ENCODE measurements around the gene ELMO1.

The ELMO1 gene

GRCh38 chr7:37290731-37291130 is 157.9 kb downstream of the ELMO1 start:
- no peak for FAIRE-seq

DNA sequence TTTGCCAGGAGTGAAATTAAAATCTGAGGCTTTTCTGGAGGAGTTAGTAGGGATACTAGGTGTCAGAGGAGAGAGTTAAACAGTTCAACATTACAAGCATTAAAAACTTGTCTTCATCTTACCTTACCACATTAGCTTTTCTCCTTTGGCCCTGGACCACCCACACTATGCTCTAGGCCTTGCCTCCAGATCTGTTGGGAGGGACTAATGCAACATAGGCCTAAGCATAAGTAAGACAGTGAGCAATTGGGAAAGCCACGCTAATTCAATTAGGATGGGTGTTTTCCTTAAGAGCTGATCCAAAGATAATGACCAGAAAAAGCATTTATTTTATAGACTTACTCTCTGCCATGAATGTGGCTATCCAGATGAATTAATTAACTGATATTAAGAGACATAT is 158.9 kb downstream of the ELMO1 start:
- FAIRE-seq = no peak

GRCh38 chr7:37289367-37289766 is 159.3 kb downstream of the ELMO1 start:
- no peak for FAIRE-seq

DNA sequence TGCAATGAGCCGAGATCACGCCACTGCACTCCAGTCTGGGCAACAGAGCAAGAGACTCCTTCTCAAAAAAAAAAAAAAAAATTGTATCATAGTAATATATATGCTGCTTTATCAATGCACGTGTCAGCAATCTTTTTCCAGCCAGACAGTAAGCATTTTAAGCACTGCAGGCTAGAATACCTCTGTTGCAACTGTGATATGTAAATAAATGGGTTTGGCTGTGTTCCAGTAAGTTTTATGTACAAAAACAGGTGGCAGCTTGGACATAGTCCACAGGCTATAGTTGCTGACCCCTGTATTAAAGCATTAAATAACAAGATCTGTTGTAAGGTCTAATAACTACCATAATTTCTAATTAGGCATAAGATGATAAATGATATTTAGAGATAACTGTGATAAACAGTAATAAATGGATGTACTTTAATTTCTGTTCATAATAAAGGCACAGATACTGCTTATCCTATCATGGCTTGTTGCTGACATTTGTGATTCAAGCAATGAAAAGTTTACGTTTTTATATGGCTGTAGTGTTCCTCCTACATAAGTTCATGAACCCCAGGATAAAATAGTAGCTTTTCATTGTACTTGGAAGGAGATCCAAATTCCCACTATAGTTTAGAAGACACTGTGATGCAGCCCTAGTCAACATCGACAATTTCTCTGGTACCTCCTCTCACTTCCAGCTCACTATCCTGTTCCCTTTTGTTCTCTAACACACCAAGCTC is 161.4 kb downstream of the ELMO1 start:
- no peak for FAIRE-seq

DNA sequence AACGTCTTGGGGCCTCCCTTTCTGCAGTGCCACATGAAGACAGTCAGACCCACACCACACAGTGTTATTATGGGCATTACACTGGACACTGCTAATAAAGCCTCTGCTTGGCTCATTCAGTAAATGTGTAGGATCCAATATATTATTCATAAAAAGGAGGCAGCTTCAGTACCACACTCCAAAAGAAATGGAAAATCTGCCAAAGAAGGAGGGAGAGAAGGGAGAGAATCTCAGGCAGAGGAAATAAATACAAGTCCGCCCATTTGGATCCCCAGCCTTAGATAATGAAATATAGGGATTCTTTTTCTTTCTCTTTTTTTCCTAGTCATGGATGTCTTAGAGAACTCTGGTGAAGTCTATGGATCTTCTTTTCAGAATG is 162.2 kb downstream of the ELMO1 start:
- no peak for FAIRE-seq

GRCh38 chr7:37285706-37286453 is 162.8 kb downstream of the ELMO1 start:
- no peak for FAIRE-seq

- FAIRE-seq = no peak
Observed at GRCh38 chr7:37284805-37285231, 163.8 kb downstream of the ELMO1 start.

DNA sequence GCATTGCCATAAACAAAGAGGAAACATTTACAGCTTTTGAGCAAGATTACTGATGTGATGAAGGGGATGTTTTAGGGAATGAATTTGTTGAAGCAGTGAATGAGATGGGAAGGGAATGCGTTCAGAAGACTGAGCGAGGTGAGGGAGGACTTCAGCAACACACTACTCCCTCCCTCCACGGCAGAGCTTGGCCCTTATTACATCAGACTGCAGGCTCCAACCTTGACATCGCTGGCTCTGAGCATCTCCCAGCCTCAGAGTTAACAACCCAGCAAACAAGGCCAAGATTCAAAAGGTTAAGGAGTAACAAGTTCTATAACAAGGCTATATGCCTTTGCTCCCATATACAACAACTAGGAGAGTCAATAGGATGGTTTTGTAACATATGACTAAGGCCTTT is 164.4 kb downstream of the ELMO1 start:
- FAIRE-seq = no peak

- FAIRE-seq = no peak
Observed at GRCh38 chr7:37283716-37284115, 164.9 kb downstream of the ELMO1 start.

DNA sequence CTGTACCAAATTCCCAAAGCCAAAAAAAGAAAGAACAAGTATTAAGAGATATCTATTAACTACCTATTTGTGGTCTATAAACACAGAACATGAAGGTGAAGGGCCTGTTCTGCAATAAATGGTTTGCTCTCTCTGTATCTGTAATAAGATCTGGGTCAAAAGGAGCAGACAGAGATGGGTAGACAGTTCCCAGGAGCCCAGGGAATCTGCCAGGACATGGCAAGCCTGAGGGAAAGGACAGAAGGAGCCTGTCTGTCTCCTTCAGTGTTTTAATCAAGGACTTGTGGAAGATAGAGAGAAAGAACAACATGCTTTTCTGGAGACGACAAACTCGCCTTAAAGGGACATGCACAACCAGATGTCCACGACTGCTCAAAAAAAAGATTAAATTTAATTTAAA is 165.7 kb downstream of the ELMO1 start:
- no peak for FAIRE-seq

DNA sequence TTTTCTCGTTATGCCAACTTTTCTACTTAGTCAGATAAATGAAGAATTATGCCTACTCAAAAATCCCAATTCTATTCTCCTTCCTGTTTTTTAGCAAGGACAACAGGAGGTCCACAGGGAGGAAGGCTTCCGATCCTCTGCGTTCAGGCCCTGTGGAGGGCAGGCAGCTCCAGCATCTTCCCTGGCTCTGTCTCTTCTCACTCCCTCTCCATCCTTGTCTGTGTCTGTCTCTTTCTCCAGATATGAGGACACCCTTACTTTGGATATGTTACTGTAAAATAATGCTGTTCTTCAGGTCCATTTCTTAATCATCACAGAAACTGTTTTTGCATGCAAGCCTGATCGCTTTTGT is 166.6 kb downstream of the ELMO1 start:
- no peak for FAIRE-seq

DNA sequence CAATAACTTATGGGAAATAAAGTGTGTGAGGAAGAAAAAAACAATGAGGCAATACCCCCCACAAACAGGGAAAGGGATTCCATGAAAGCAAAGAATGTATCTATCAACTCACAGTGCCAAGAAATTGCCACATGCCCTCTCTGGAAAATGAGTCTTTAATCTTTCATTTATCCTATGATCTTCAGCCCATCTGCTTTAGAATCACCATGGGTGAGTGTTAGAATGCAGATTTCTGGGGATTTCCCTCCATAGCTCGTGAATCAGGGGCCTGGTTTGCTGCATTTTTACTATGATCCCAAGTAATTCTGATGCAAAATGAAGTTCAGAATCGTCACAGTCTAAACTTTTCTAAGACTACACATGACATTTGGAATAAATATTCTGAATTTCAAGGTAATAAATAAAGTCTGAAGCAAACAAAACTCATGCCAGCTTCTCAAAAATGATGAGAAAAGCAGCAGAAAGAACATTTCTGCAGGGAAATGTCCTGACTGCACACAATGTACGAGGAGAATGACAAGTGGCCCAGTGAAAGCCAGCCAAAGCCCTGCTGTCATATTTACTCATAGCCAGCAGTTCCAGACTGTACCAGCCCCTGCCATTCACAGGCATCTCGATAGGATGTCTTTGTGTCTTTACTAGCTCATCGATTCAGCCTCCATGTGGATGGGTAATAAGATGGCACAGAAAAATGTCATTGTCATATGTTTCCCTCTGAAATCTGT is 167.1 kb downstream of the ELMO1 start:
- FAIRE-seq = no peak

- FAIRE-seq = no peak
Observed at GRCh38 chr7:37277513-37277912, 171.2 kb downstream of the ELMO1 start.

- no peak for FAIRE-seq
Observed at GRCh38 chr7:37275078-37275710, 173.5 kb downstream of the ELMO1 start.

GRCh38 chr7:37273891-37274290 is 174.8 kb downstream of the ELMO1 start:
- FAIRE-seq = no peak

DNA sequence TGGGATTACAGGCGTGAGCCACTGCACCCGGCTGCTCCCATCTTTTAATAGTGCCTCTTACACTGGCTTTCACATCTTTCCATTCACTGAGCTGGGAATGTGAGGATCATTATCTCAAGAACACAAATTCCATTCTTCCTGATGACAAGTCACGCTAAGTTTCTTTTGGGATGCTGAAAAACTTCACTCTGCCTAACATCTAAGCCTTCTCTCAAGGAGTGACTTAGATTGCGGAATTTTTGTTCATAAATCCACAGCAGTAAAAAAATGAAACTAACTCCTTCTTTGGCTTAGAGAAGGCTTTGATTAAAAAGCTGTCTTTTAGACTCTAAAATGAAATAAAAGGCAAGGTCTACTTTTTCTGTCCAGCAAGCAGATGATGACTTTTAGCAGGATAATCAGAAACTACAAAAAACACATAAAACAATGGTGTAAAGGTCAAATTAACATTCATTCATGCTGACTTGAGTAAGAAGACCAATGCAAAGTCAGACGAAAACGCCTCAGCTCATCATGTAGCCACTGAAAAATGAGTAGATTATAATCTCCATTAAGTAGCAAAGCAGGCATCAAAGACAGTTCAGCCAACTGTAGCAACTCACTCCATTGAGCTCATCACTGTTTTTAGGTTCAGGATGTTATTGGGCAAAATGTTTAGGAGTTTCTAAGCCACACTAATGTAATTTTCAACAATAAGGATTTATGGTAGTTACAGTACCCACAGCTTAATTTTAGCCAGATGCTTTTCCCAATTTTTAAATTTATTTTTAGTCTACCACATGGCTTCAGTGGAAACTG is 178.8 kb downstream of the ELMO1 start:
- no peak for FAIRE-seq

DNA sequence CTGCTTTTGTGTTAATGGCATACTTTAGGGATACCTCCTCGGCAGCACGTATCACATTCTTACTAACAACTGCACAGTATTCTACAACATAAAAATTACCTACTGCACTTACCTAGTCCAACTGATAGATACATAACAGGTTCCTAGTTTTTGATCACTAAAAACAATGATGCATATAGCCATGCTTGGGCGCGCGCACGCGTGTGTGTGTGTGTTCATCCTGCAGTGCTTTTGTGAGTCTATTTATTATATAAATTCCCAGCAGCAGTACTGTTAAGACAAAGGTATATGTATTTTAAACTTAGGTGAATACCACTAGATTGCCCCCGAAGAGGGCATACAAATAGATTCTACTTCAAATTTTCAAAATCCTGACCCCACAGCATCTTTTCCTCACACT is 181.4 kb downstream of the ELMO1 start:
- FAIRE-seq = no peak

- FAIRE-seq = no peak
Observed at GRCh38 chr7:37265876-37266275, 182.8 kb downstream of the ELMO1 start.

DNA sequence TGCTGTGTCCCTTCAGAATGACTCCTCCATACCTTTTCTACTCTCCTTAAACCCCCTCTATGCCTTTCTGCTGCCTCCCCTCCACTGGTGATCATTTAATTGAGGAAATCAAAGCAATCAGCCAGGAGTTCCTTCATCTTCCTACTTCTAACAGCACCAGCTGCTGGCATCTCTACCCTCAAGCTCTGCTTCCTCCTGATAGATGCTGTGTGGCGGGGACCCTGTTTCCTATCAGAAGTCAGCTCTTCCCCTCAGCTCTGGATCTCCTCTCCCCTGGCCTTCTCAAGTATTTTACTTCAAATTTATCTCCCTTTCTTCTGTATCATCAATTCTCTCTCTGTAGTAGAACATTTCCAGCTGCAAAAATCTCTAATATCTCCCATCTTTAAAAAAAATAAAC is 183.7 kb downstream of the ELMO1 start:
- no peak for FAIRE-seq

DNA sequence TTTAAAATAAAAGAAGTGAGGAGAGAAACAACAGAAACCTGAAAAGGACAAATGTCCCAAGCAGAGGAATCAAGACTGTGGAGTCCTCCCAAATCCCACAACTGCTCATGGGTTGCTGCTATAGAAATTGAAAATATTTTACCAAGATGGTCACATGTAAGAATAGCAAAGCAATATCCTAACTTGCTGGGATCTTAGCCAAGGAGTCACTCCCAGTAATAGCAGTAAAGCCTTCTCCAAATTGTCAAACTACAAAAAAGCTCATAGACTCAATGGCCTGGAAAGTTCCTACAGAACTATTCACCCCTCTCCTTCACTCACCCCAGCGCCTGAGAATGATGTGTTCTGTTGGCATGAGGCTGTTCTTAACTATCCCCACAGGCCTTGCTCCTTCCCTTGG is 186.5 kb downstream of the ELMO1 start:
- FAIRE-seq = no peak

- FAIRE-seq = no peak
Observed at GRCh38 chr7:37259319-37259821, 189.3 kb downstream of the ELMO1 start.

DNA sequence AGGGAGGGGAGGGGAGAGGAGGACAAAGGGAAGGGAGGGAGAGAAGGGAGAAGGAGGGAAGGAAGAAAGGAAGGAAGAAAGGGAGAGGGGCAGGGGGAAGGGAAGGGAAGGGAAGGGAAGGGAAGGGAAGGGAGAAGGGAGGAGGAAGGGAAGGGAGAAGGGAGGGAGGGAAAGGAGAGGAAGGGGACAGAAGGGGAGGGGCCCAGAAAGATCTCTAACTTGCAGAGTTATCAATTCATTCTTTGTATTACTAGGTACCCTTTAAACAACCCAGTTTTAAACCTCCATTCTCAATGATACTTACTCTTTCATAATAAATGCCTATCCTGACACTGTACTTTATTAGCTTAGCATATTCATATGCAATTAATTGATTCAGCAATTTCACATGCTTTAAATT is 192.0 kb downstream of the ELMO1 start:
- FAIRE-seq = no peak
